Hematopoietic multipotent progenitor cell treated with erythropoietin and hydrocortisone succinate and interleukin-3 and kit ligand, for 4 days (in vitro differentiated cells): ENCODE data around the gene RCC1.
A peak's percentile ranks its signal among the peaks of the same experiment; 100 is the strongest.
"Not testable (repeated sequence)": the region's sequence is repeated elsewhere in the genome, so short reads cannot be mapped to it uniquely, and the experiment has no call there.

Experiments used
- DNase-seq: peaks from one replicate; pipeline ENCODE4 v3.0.0-alpha.2; 2015

RCC1 gene

GRCh38 chr1:28512058-28512611 is 6.3 kb downstream of the RCC1 start:
- peak; percentile 63 for DNase-seq

GRCh38 chr1:28514445-28514933 is 8.6 kb downstream of the RCC1 start:
- DNase-seq = peak; percentile 44

GRCh38 chr1:28516518-28516956 is 10.7 kb downstream of the RCC1 start:
- DNase-seq = peak; percentile 37

GRCh38 chr1:28517649-28517999 is 11.8 kb downstream of the RCC1 start:
- no peak for DNase-seq

- DNase-seq = peak; percentile 96
These were observed 12.3 kb downstream of the RCC1 start for GRCh38 chr1:28518000-28518744.

- DNase-seq = peak; percentile 84
These were observed 13.0 kb downstream of the RCC1 start for GRCh38 chr1:28518745-28519341.

GRCh38 chr1:28519946-28520725 is 14.3 kb downstream of the RCC1 start:
- DNase-seq = no peak

- DNase-seq = not testable (repeated sequence)
These were observed 15.0 kb downstream of the RCC1 start for GRCh38 chr1:28520796-28521195.

GRCh38 chr1:28521502-28522164 is 15.8 kb downstream of the RCC1 start:
- no peak for DNase-seq

GRCh38 chr1:28522537-28522936 is 16.7 kb downstream of the RCC1 start:
- not testable (repeated sequence) for DNase-seq

- DNase-seq = not testable (repeated sequence)
These were observed 19.3 kb downstream of the RCC1 start for GRCh38 chr1:28525002-28525642.

GRCh38 chr1:28526886-28527285 is 21.0 kb downstream of the RCC1 start:
- DNase-seq = no peak

GRCh38 chr1:28530456-28530855 is 24.6 kb downstream of the RCC1 start:
- DNase-seq = no peak

GRCh38 chr1:28534671-28535070 is 28.8 kb downstream of the RCC1 start:
- DNase-seq = peak; percentile 62

- DNase-seq = peak; percentile 40
These were observed 29.3 kb downstream of the RCC1 start for GRCh38 chr1:28535180-28535579.

GRCh38 chr1:28537457-28538199 is 31.8 kb downstream of the RCC1 start:
- no peak for DNase-seq

- no peak for DNase-seq
These were observed 32.4 kb downstream of the RCC1 start for GRCh38 chr1:28538286-28538685.

- DNase-seq = peak; percentile 50
These were observed 34.8 kb downstream of the RCC1 start for GRCh38 chr1:28540651-28541050.

GRCh38 chr1:28541414-28542015 is 35.7 kb downstream of the RCC1 start:
- DNase-seq = not testable (repeated sequence)

- no peak for DNase-seq
These were observed 39.4 kb downstream of the RCC1 start for GRCh38 chr1:28545246-28545628.

GRCh38 chr1:28548318-28548717 is 42.5 kb downstream of the RCC1 start:
- DNase-seq = no peak
